Transverse colon (tissue), 4 donors: ENCODE measurements around the gene TRMT1. TPM values are rescaled to one million over a fixed set of nuclear protein-coding genes. Genes with fewer than 3 reads are reported as not detected.

Experiments
- DNase-seq: peaks from one replicate; pipeline ENCODE4 v3.0.0-alpha.2; 2019
- H3K27ac ChIP-seq, 4 donors: fragments of 200-600 bp; sonication (generic); 2 replicates each; pipeline ENCODE4 v1.5.1; 2016 to 2018; ENCODE audit warnings: inconsistent platforms in 4 of 4
- H3K27me3 ChIP-seq: fragments of 200-600 bp; sonication (generic); 2 replicates; pipeline ENCODE4 v1.5.1; 2017; ENCODE audit warnings: inconsistent platforms
- H3K36me3 ChIP-seq, 4 donors: fragments of 200-600 bp; sonication (generic); 2 replicates each; pipeline ENCODE4 v1.5.1; 2017 to 2019; ENCODE audit warnings: inconsistent platforms in 4 of 4
- H3K4me1 ChIP-seq, 4 donors: fragments of 200-600 bp; sonication (generic); 2 replicates each; pipeline ENCODE4 v1.5.1; 2017 to 2020; ENCODE audit warnings: inconsistent platforms in 4 of 4
- H3K4me3 ChIP-seq, 4 donors: fragments of 200-600 bp; sonication (generic); 1 replicate in 1 of 4; 2 replicates in 3 of 4; pipeline versions ENCODE4 v1.5.1 to v1.6.1; 2017 to 2019; ENCODE audit warnings: inconsistent platforms in 4 of 4
- H3K9me3 ChIP-seq, 2 donors: fragments of 200-600 bp; sonication (generic); 2 replicates each; pipeline ENCODE4 v1.5.1; 2017 to 2019; ENCODE audit warnings: inconsistent platforms in 2 of 2
- CTCF ChIP-seq, 5 experiments: fragments of 200-600 bp in 3 of 5; fragments of 450-650 bp in 2 of 5; sonication (generic) in 3 of 5; IDR thresholded peaks; 1 replicate in 2 of 5; 2 replicates in 3 of 5; pipeline ENCODE4 v1.5.1; 2016 to 2017; ENCODE audit warnings: antibody characterized with exemption in 5 of 5, inconsistent platforms in 3 of 5, mild to moderate bottlenecking in 2 of 5, moderate library complexity in 1 of 5
- EP300 ChIP-seq: sonication (generic); formaldehyde crosslinking; IDR thresholded peaks from one replicate; pipeline ENCODE4 v1.6.1; 2017; ENCODE audit warnings: antibody characterized with exemption, low read depth
- POLR2A ChIP-seq: fragments of 450-650 bp; IDR thresholded peaks from one replicate; pipeline ENCODE4 v1.6.1; 2016; ENCODE audit warnings: antibody characterized with exemption, mild to moderate bottlenecking, moderate library complexity
- POLR2AphosphoS5 ChIP-seq, 3 donors: sonication (generic); formaldehyde crosslinking; IDR thresholded peaks; one replicate each; pipeline ENCODE4 v1.6.1; 2016; ENCODE audit warnings: antibody characterized with exemption in 3 of 3
- WGBS, 2 donors: methylation state at CpG; one replicate each; pipeline ENCODE4 v1.1.5; 2018; ENCODE audit warnings: low coverage in 1 of 2; 5-methylcytosine and 5-hydroxymethylcytosine counted together
- in situ Hi-C, 4 donors: fragments of 200-750 bp; cut with MboI; loops; one replicate each; pipeline versions ENCODE4 v1.15.0 to v1.15.1; 2017; ENCODE audit warnings: low sequenced_read_pairs in 3 of 4, low pct_ligation_motif_present in 1 of 4, low pct_unique_long_range_greater_than_20kb in 1 of 4
- intact Hi-C: fragments of 100-400 bp; cut with DNase I; formaldehyde crosslinking; loops from one replicate; pipeline ENCODE4 v1.15.1; 2023; ENCODE audit warnings: low total_unique reads
- total RNA-seq, 4 donors: library from RNA; depleted of rRNA; stranded (reverse); fragments of >200 nt; gene quantifications; one replicate each; pipeline ENCODE4 v1.1.0, GENCODE V29; 2016

TRMT1 gene
- total RNA-seq, 4 donors from 2014 or later: 26.6 to 199 (median 60.7) TPM

GRCh38 chr19:13092606-13093235 is 23.8 kb downstream of the TRMT1 start:
- Histone ChIP-seq H3K27me3 (no peaks in the 10 kb centered on the region), H3K4me1 (peaks cover 24 to 60% (median 43%) of the 10 kb centered on the region in 4 donors), H3K4me3 (no peak overlapping the region), H3K9me3 (no peaks in the 10 kb centered on the region), H3K36me3 (no peaks in the 10 kb centered on the region), H3K27ac (peak overlapping the region; percentile 61 to 92 (median 90))
- TF ChIP-seq EP300 (no peak), POLR2A (no peak), CTCF (IDR thresholded peaks at IDR 0.05) (no peak), POLR2AphosphoS5 (IDR thresholded peaks at IDR 0.05) (no peak)
- in situ Hi-C loops (loop anchor here in 2 of 4 donors (5.0 to 25.0 kb wide), 2 partner anchors 105 to 115 kb away; partner anchors contain the start of gene NFIX (in 1 of the 2)), intact Hi-C loops (loop anchor here (2.0 to 10.0 kb wide), 2 partner anchors 114 to 208 kb away; partner anchors contain the start of genes DNASE2 and KLF1)
- DNase-seq: no peak
- 48% methylated on average over 14 of the region's 14 CpGs; no CpG with 5 or more reads in 1 of the 2 donors for WGBS, 2 donors

GRCh38 chr19:13092158-13092543 is 24.4 kb downstream of the TRMT1 start:
- WGBS, 2 donors: 82 to 100% methylated on average over 1 to 2 of the region's 2 CpGs
- Histone ChIP-seq H3K4me3 (no peak overlapping the region), H3K36me3 (no peaks in the 10 kb centered on the region), H3K9me3 (no peaks in the 10 kb centered on the region), H3K27ac (peak overlapping the region; percentile 61 to 92 (median 90)), H3K27me3 (no peaks in the 10 kb centered on the region), H3K4me1 (peaks cover 19 to 55% (median 38%) of the 10 kb centered on the region in 4 donors)
- in situ Hi-C loops (loop anchor here in 2 of 4 donors (5.0 to 25.0 kb wide), 2 partner anchors 105 to 115 kb away; partner anchors contain the start of gene NFIX (in 1 of the 2)), intact Hi-C loops (loop anchor here (2.0 to 10.0 kb wide), 2 partner anchors 113 to 207 kb away; partner anchors contain the start of genes DNASE2 and KLF1)
- DNase-seq: no peak
- TF ChIP-seq CTCF (IDR thresholded peaks at IDR 0.05): no peak
- TF ChIP-seq POLR2AphosphoS5 (IDR thresholded peaks at IDR 0.05): no peak
- no peak for TF ChIP-seq EP300
- TF ChIP-seq POLR2A: no peak

GRCh38 chr19:13091400-13092157 is 25.0 kb downstream of the TRMT1 start:
- H3K27ac ChIP-seq: peak overlapping the region; percentile 61 to 92 (median 90)
- 30 to 61% methylated on average over 2 to 25 of the region's 25 CpGs for WGBS, 2 donors
- no peak for TF ChIP-seq CTCF (IDR thresholded peaks at IDR 0.05)
- no peak for TF ChIP-seq EP300
- no peak for TF ChIP-seq POLR2AphosphoS5 (IDR thresholded peaks at IDR 0.05)
- no peak for TF ChIP-seq POLR2A
- H3K36me3 ChIP-seq: no peaks in the 10 kb centered on the region
- in situ Hi-C loops: loop anchor here in 2 of 4 donors (5.0 to 25.0 kb wide), 2 partner anchors 104 to 114 kb away; partner anchors contain the start of gene NFIX (in 1 of the 2)
- H3K4me3 ChIP-seq: no peak overlapping the region
- no peaks in the 10 kb centered on the region for H3K27me3 ChIP-seq
- DNase-seq: no peak
- intact Hi-C loops: loop anchor here (2.0 to 10.0 kb wide), 2 partner anchors 113 to 207 kb away; partner anchors contain the start of genes DNASE2 and KLF1
- peaks cover 19 to 55% (median 37%) of the 10 kb centered on the region in 4 donors for H3K4me1 ChIP-seq
- H3K9me3 ChIP-seq: no peaks in the 10 kb centered on the region
